Measurements from ENCODE around the gene PLCH2.

Gene PLCH2

GRCh38 chr1:2493218-2493617 lies 17.1 kb downstream of the PLCH2 start:
- no peak for DNase-seq (ENCODE audit: low read depth, low spot score)
- no peak overlapping the region for H3K4me3 ChIP-seq
- H3K9ac ChIP-seq (ENCODE audit: insufficient read length): no peak overlapping the region
- H3K9me3 ChIP-seq (ENCODE audit: low read depth, low read length): no peaks in the 10 kb centered on the region
- H3K36me3 ChIP-seq (ENCODE audit: insufficient read depth, low read length): no peaks in the 10 kb centered on the region
- no peak overlapping the region for H3K27ac ChIP-seq
- TF ChIP-seq POLR2AphosphoS5 (IDR thresholded peaks at IDR 0.05; ENCODE audit: borderline replicate concordance, low read depth, low read length) (no peak), FOXP2 (optimal IDR thresholded peaks at IDR 0.05; ENCODE audit: control extremely low read depth, extremely low read length, insufficient read depth) (no peak), EZH2 (IDR thresholded peaks at IDR 0.05) (no peak)

- no peak for TF ChIP-seq EZH2 (IDR thresholded peaks at IDR 0.05)
- no peak for TF ChIP-seq FOXP2 (optimal IDR thresholded peaks at IDR 0.05; ENCODE audit: control extremely low read depth, extremely low read length, insufficient read depth)
- TF ChIP-seq POLR2AphosphoS5 (IDR thresholded peaks at IDR 0.05; ENCODE audit: borderline replicate concordance, low read depth, low read length): no peak
Observed at GRCh38 chr1:2493691-2494322, 17.7 kb downstream of the PLCH2 start.

GRCh38 chr1:2494323-2494693 lies 18.2 kb downstream of the PLCH2 start:
- H3K27ac ChIP-seq: no peak overlapping the region
- no peak for DNase-seq (ENCODE audit: low read depth, low spot score)

More at GRCh38 chr1:2493691-2494322, 17.7 kb downstream of the PLCH2 start:
- Histone ChIP-seq H3K36me3 (ENCODE audit: insufficient read depth, low read length) (no peaks in the 10 kb centered on the region), H3K27ac (no peak overlapping the region), H3K9ac (ENCODE audit: insufficient read length) (no peak overlapping the region), H3K4me3 (no peak overlapping the region), H3K9me3 (ENCODE audit: low read depth, low read length) (no peaks in the 10 kb centered on the region)
- DNase-seq (ENCODE audit: low read depth, low spot score): no peak

GRCh38 chr1:2495026-2495425 lies 18.9 kb downstream of the PLCH2 start:
- no peak overlapping the region for H3K9ac ChIP-seq (ENCODE audit: insufficient read length)
- no peak overlapping the region for H3K27ac ChIP-seq
- no peak for TF ChIP-seq FOXP2 (optimal IDR thresholded peaks at IDR 0.05; ENCODE audit: control extremely low read depth, extremely low read length, insufficient read depth)
- no peak for TF ChIP-seq EZH2 (IDR thresholded peaks at IDR 0.05)
- no peak for TF ChIP-seq POLR2AphosphoS5 (IDR thresholded peaks at IDR 0.05; ENCODE audit: borderline replicate concordance, low read depth, low read length)

More at GRCh38 chr1:2494323-2494693, 18.2 kb downstream of the PLCH2 start:
- no peaks in the 10 kb centered on the region for H3K9me3 ChIP-seq (ENCODE audit: low read depth, low read length)
- no peak overlapping the region for H3K9ac ChIP-seq (ENCODE audit: insufficient read length)
- TF ChIP-seq POLR2AphosphoS5 (IDR thresholded peaks at IDR 0.05; ENCODE audit: borderline replicate concordance, low read depth, low read length) (no peak), FOXP2 (optimal IDR thresholded peaks at IDR 0.05; ENCODE audit: control extremely low read depth, extremely low read length, insufficient read depth) (no peak), EZH2 (IDR thresholded peaks at IDR 0.05) (no peak)
- no peak overlapping the region for H3K4me3 ChIP-seq
- H3K36me3 ChIP-seq (ENCODE audit: insufficient read depth, low read length): no peaks in the 10 kb centered on the region

GRCh38 chr1:2495546-2495945 lies 19.5 kb downstream of the PLCH2 start:
- H3K9ac ChIP-seq (ENCODE audit: insufficient read length): no peak overlapping the region
- no peak overlapping the region for H3K4me3 ChIP-seq
- no peaks in the 10 kb centered on the region for H3K9me3 ChIP-seq (ENCODE audit: low read depth, low read length)
- no peak overlapping the region for H3K27ac ChIP-seq
- TF ChIP-seq EZH2 (IDR thresholded peaks at IDR 0.05): no peak
- no peak for TF ChIP-seq POLR2AphosphoS5 (IDR thresholded peaks at IDR 0.05; ENCODE audit: borderline replicate concordance, low read depth, low read length)
- no peak for TF ChIP-seq FOXP2 (optimal IDR thresholded peaks at IDR 0.05; ENCODE audit: control extremely low read depth, extremely low read length, insufficient read depth)
- no peaks in the 10 kb centered on the region for H3K36me3 ChIP-seq (ENCODE audit: insufficient read depth, low read length)
- DNase-seq (ENCODE audit: low read depth, low spot score): no peak

More at GRCh38 chr1:2495026-2495425, 18.9 kb downstream of the PLCH2 start:
- H3K36me3 ChIP-seq (ENCODE audit: insufficient read depth, low read length): no peaks in the 10 kb centered on the region
- H3K4me3 ChIP-seq: no peak overlapping the region
- no peak for DNase-seq (ENCODE audit: low read depth, low spot score)
- H3K9me3 ChIP-seq (ENCODE audit: low read depth, low read length): no peaks in the 10 kb centered on the region

- Histone ChIP-seq H3K27ac (no peak overlapping the region), H3K9ac (ENCODE audit: insufficient read length) (no peak overlapping the region)
Observed at GRCh38 chr1:2496087-2496622, 20.1 kb downstream of the PLCH2 start.

GRCh38 chr1:2496746-2497145 lies 20.7 kb downstream of the PLCH2 start:
- no peaks in the 10 kb centered on the region for H3K9me3 ChIP-seq (ENCODE audit: low read depth, low read length)
- H3K4me3 ChIP-seq: no peak overlapping the region

More at GRCh38 chr1:2496087-2496622, 20.1 kb downstream of the PLCH2 start:
- TF ChIP-seq POLR2AphosphoS5 (IDR thresholded peaks at IDR 0.05; ENCODE audit: borderline replicate concordance, low read depth, low read length) (no peak), FOXP2 (optimal IDR thresholded peaks at IDR 0.05; ENCODE audit: control extremely low read depth, extremely low read length, insufficient read depth) (no peak), EZH2 (IDR thresholded peaks at IDR 0.05) (no peak)
- Histone ChIP-seq H3K9me3 (ENCODE audit: low read depth, low read length) (no peaks in the 10 kb centered on the region), H3K36me3 (ENCODE audit: insufficient read depth, low read length) (no peaks in the 10 kb centered on the region), H3K4me3 (no peak overlapping the region)
- no peak for DNase-seq (ENCODE audit: low read depth, low spot score)

GRCh38 chr1:2497891-2498290 lies 21.8 kb downstream of the PLCH2 start:
- Histone ChIP-seq H3K9ac (ENCODE audit: insufficient read length) (no peak overlapping the region), H3K9me3 (ENCODE audit: low read depth, low read length) (no peaks in the 10 kb centered on the region), H3K36me3 (ENCODE audit: insufficient read depth, low read length) (no peaks in the 10 kb centered on the region), H3K4me3 (no peak overlapping the region), H3K27ac (no peak overlapping the region)
- no peak for TF ChIP-seq EZH2 (IDR thresholded peaks at IDR 0.05)
- no peak for TF ChIP-seq FOXP2 (optimal IDR thresholded peaks at IDR 0.05; ENCODE audit: control extremely low read depth, extremely low read length, insufficient read depth)
- TF ChIP-seq POLR2AphosphoS5 (IDR thresholded peaks at IDR 0.05; ENCODE audit: borderline replicate concordance, low read depth, low read length): no peak
- DNase-seq (ENCODE audit: low read depth, low spot score): no peak

More at GRCh38 chr1:2496746-2497145, 20.7 kb downstream of the PLCH2 start:
- Histone ChIP-seq H3K36me3 (ENCODE audit: insufficient read depth, low read length) (no peaks in the 10 kb centered on the region), H3K9ac (ENCODE audit: insufficient read length) (no peak overlapping the region), H3K27ac (no peak overlapping the region)
- no peak for DNase-seq (ENCODE audit: low read depth, low spot score)
- TF ChIP-seq EZH2 (IDR thresholded peaks at IDR 0.05) (no peak), POLR2AphosphoS5 (IDR thresholded peaks at IDR 0.05; ENCODE audit: borderline replicate concordance, low read depth, low read length) (no peak), FOXP2 (optimal IDR thresholded peaks at IDR 0.05; ENCODE audit: control extremely low read depth, extremely low read length, insufficient read depth) (no peak)
